AG09319 (cell line): ENCODE data around the gene PTPRM.

Experiments
- DNase-seq: peaks from one replicate; pipeline ENCODE4 v3.0.0-alpha.2; 2010; ENCODE audit warnings: low read depth; ENCODE audit errors: extremely low read depth
- CTCF ChIP-seq: IDR thresholded peaks from 2 replicates; pipeline ENCODE4 v1.5.1; 2011; ENCODE audit warnings: low read depth, mild to moderate bottlenecking, inconsistent platforms, low read length, moderate library complexity

The PTPRM gene

GRCh38 chr18:8005870-8006569 is 438.9 kb downstream of the PTPRM start:
- no peak for TF ChIP-seq CTCF
- no peak for DNase-seq

- no peak for DNase-seq
- no peak for TF ChIP-seq CTCF
Observed at GRCh38 chr18:8006979-8007378, 439.9 kb downstream of the PTPRM start.

- no peak for TF ChIP-seq CTCF
- DNase-seq: no peak
Observed at GRCh38 chr18:8008033-8008432, 440.9 kb downstream of the PTPRM start.

GRCh38 chr18:8011361-8011760 is 444.2 kb downstream of the PTPRM start:
- TF ChIP-seq CTCF: no peak
- DNase-seq: no peak

GRCh38 chr18:8011906-8012305 is 444.8 kb downstream of the PTPRM start:
- TF ChIP-seq CTCF: no peak
- DNase-seq: no peak

- no peak for DNase-seq
- no peak for TF ChIP-seq CTCF
Observed at GRCh38 chr18:8018701-8019331, 451.7 kb downstream of the PTPRM start.

- no peak for DNase-seq
- TF ChIP-seq CTCF: no peak
Observed at GRCh38 chr18:8019600-8019999, 452.5 kb downstream of the PTPRM start.
